Activated CD8-positive, alpha-beta memory T cell treated with anti-CD3 and anti-CD28 coated beads, Interleukin-2, amount 50 U/mL, for 4 hours (primary cell): ENCODE measurements around the gene SMIM8.

ENCODE experiments used
- DNase-seq: peaks from one replicate; pipeline ENCODE4 v3.0.0-alpha.2; 2020

Gene SMIM8

GRCh38 chr6:87336367-87336766 is 14.0 kb downstream of the SMIM8 start:
- DNase-seq: no peak

GRCh38 chr6:87340230-87340629 is 17.8 kb downstream of the SMIM8 start:
- DNase-seq: no peak

- no peak for DNase-seq
These were observed 18.8 kb downstream of the SMIM8 start for GRCh38 chr6:87341158-87341557.

- DNase-seq: no peak
These were observed 19.5 kb downstream of the SMIM8 start for GRCh38 chr6:87341899-87342298.

GRCh38 chr6:87342829-87343228 is 20.4 kb downstream of the SMIM8 start:
- no peak for DNase-seq

- DNase-seq: no peak
These were observed 22.3 kb downstream of the SMIM8 start, which contains the start of gene C6orf163 for GRCh38 chr6:87344731-87345130. Gene C6orf163 (plus strand): TSS chr6:87344813. CDS start chr6:87345100, 287 bp downstream.

- DNase-seq: no peak
These were observed 24.3 kb downstream of the SMIM8 start for GRCh38 chr6:87346700-87347099.

- DNase-seq: no peak
These were observed 27.5 kb downstream of the SMIM8 start for GRCh38 chr6:87349896-87350295.

- no peak for DNase-seq
These were observed 28.1 kb downstream of the SMIM8 start for GRCh38 chr6:87350516-87350915.

- DNase-seq: no peak
These were observed 29.2 kb downstream of the SMIM8 start for GRCh38 chr6:87351583-87351982.

- no peak for DNase-seq
These were observed 33.8 kb downstream of the SMIM8 start for GRCh38 chr6:87356181-87356580.

GRCh38 chr6:87357479-87358196 is 35.2 kb downstream of the SMIM8 start:
- no peak for DNase-seq

- no peak for DNase-seq
These were observed 42.3 kb downstream of the SMIM8 start for GRCh38 chr6:87364602-87365252.

GRCh38 chr6:87366072-87366827 is 43.9 kb downstream of the SMIM8 start:
- no peak for DNase-seq

- no peak for DNase-seq
These were observed 44.5 kb downstream of the SMIM8 start for GRCh38 chr6:87366899-87367298.

- no peak for DNase-seq
These were observed 51.0 kb downstream of the SMIM8 start for GRCh38 chr6:87373377-87373776.

GRCh38 chr6:87375315-87375714 is 52.9 kb downstream of the SMIM8 start:
- DNase-seq: no peak

- no peak for DNase-seq
These were observed 54.3 kb downstream of the SMIM8 start for GRCh38 chr6:87376643-87377042.

GRCh38 chr6:87378947-87379346 is 56.6 kb downstream of the SMIM8 start:
- no peak for DNase-seq

- DNase-seq: no peak
These were observed 60.5 kb downstream of the SMIM8 start for GRCh38 chr6:87382861-87383260.

GRCh38 chr6:87384038-87384437 is 61.6 kb downstream of the SMIM8 start:
- DNase-seq: no peak

- no peak for DNase-seq
These were observed 62.1 kb downstream of the SMIM8 start for GRCh38 chr6:87384449-87384848.

- DNase-seq: no peak
These were observed 68.9 kb downstream of the SMIM8 start for GRCh38 chr6:87391334-87391733.
